OCI-LY1 (cell line): ENCODE measurements around the gene HSPA8.

ENCODE experiments used
- H2AFZ ChIP-seq: fragments of 200-600 bp; sonication (generic), shearing (Covaris generic); 2 replicates; pipeline ENCODE4 v1.6.0; 2014; ENCODE audit warnings: antibody characterized with exemption, mild to moderate bottlenecking, low read length
- H3F3A ChIP-seq: fragments of 200-600 bp; sonication (generic), shearing (Covaris generic); 2 replicates; pipeline ENCODE4 v1.6.0; 2014; ENCODE audit warnings: mild to moderate bottlenecking, antibody characterized with exemption, low read length, moderate library complexity; ENCODE audit not compliant: insufficient read depth
- H3K27ac ChIP-seq: fragments of 200-600 bp; sonication (generic); 2 replicates; pipeline ENCODE4 v1.5.1; 2014; ENCODE audit warnings: low read length, mixed run types, mild to moderate bottlenecking, low read depth; ENCODE audit not compliant: poor library complexity, severe bottlenecking
- H3K27me3 ChIP-seq: fragments of 200-600 bp; sonication (generic); 2 replicates; pipeline ENCODE4 v1.6.0; 2014; ENCODE audit warnings: antibody characterized with exemption, mild to moderate bottlenecking, low read length, moderate library complexity; ENCODE audit not compliant: insufficient read depth
- H3K36me3 ChIP-seq: fragments of 200-600 bp; sonication (generic); 2 replicates; pipeline ENCODE4 v1.6.1; 2014; ENCODE audit warnings: mild to moderate bottlenecking, antibody characterized with exemption, low read length, moderate library complexity, mixed read lengths; ENCODE audit not compliant: insufficient read depth
- H3K4me1 ChIP-seq: fragments of 200-600 bp; sonication (generic); 2 replicates; pipeline ENCODE4 v1.5.1; 2014; ENCODE audit warnings: mild to moderate bottlenecking, low read length, moderate library complexity; ENCODE audit not compliant: insufficient read depth, severe bottlenecking
- H3K4me2 ChIP-seq: fragments of 200-600 bp; sonication (generic), shearing (Covaris generic); 2 replicates; pipeline ENCODE4 v1.6.1; 2014; ENCODE audit warnings: low read length
- H3K4me3 ChIP-seq: fragments of 200-600 bp; sonication (generic); 2 replicates; pipeline ENCODE4 v1.5.1; 2014; ENCODE audit warnings: low read length, low read depth, mild to moderate bottlenecking, mixed read lengths; ENCODE audit not compliant: poor library complexity, severe bottlenecking
- H3K79me2 ChIP-seq: fragments of 200-600 bp; shearing (Covaris generic); 2 replicates; pipeline ENCODE4 v1.6.1; 2016; ENCODE audit warnings: mixed run types, low read length, mixed read lengths; ENCODE audit not compliant: insufficient read depth
- H3K9ac ChIP-seq: fragments of 200-600 bp; sonication (generic), shearing (Covaris generic); 2 replicates; pipeline ENCODE4 v1.6.1; 2014; ENCODE audit warnings: mild to moderate bottlenecking, low read length, mixed read lengths
- H3K9me2 ChIP-seq: fragments of 200-600 bp; sonication (generic), shearing (Covaris generic); 2 replicates; pipeline ENCODE4 v1.6.1; 2014; ENCODE audit warnings: low read depth, mild to moderate bottlenecking, low read length, mixed read lengths
- H3K9me3 ChIP-seq: fragments of 200-600 bp; shearing (Covaris generic); 2 replicates; pipeline ENCODE4 v1.6.1; 2014; ENCODE audit warnings: low read length, mixed read lengths
- H4K20me1 ChIP-seq: fragments of 200-600 bp; sonication (generic), shearing (Covaris generic); 2 replicates; pipeline ENCODE4 v1.6.0; 2016; ENCODE audit warnings: mild to moderate bottlenecking, low read length; ENCODE audit not compliant: insufficient read depth
- EZH2 ChIP-seq: fragments of 200-600 bp; sonication (generic), shearing (Covaris generic); IDR thresholded peaks from 2 replicates; pipeline ENCODE4 v1.8.0; 2017; ENCODE audit warnings: borderline replicate concordance, mixed run types, mild to moderate bottlenecking, antibody characterized with exemption, low read length, moderate library complexity, mixed read lengths
- TF ChIP-seq, protein P1 (sequence below): fragments of 200-600 bp; sonication (generic), shearing (Covaris generic); IDR thresholded peaks from 2 replicates; pipeline ENCODE4 v1.5.1; 2017; ENCODE audit warnings: mild to moderate bottlenecking, antibody characterized with exemption, low read length, moderate library complexity, mixed read lengths

The HSPA8 gene

DNA sequence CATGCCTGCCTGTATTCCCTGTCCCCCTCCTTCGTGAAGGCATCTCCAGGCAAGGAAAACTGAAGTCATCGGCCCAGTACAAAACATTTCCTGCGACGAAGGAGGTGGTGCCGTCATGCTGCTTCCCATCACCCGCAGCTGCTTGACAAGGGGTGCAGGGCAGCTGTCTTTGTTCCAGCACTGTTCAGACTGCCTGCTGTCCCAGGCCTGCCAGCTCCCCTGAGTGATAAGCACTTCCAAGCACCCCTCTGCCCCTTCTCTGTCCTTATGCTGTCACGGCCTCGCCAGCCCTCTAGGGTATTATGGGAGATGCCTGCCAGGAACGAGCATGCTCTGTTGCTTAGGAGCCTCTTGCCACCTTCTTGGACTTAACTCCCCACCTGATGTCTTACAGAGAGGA is 43.2 kb downstream of the HSPA8 start:
- Histone ChIP-seq H3K9ac (no peak overlapping the region), H3K27ac (no peak overlapping the region)
- no peak for TF ChIP-seq EZH2
- TF ChIP-seq, protein P1, sequence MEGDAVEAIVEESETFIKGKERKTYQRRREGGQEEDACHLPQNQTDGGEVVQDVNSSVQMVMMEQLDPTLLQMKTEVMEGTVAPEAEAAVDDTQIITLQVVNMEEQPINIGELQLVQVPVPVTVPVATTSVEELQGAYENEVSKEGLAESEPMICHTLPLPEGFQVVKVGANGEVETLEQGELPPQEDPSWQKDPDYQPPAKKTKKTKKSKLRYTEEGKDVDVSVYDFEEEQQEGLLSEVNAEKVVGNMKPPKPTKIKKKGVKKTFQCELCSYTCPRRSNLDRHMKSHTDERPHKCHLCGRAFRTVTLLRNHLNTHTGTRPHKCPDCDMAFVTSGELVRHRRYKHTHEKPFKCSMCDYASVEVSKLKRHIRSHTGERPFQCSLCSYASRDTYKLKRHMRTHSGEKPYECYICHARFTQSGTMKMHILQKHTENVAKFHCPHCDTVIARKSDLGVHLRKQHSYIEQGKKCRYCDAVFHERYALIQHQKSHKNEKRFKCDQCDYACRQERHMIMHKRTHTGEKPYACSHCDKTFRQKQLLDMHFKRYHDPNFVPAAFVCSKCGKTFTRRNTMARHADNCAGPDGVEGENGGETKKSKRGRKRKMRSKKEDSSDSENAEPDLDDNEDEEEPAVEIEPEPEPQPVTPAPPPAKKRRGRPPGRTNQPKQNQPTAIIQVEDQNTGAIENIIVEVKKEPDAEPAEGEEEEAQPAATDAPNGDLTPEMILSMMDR: no peak

DNA sequence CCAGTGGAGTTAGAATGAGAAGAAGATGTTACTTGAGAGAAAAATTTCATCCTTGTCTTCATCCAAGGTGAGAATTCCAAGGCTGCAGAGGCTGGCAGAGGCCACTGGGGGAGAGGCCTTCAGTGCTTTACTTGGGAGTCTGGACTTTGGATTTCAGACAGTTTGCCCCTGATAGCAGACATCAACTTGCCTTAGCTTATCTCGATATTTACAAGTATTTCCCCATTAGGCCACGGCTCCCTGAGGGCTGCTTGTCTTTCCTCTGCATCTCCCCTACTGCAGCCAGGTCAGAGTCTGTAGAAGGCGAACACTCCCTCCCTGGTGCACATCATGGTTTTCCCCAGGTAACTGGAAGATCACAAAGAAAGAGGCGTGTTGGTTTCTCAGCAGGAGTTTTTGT is 50.4 kb downstream of the HSPA8 start:
- Histone ChIP-seq H3K9ac (no peak overlapping the region), H3K9me3 (no peaks in the 10 kb centered on the region), H3K4me2 (no peak overlapping the region), H4K20me1 (no peaks in the 10 kb centered on the region), H3K27me3 (no peaks in the 10 kb centered on the region), H3K27ac (no peak overlapping the region), H3K9me2 (no peaks in the 10 kb centered on the region), H3K4me1 (no peaks in the 10 kb centered on the region), H3K36me3 (no peaks in the 10 kb centered on the region), H3K79me2 (no peaks in the 10 kb centered on the region), H2AFZ (no peak overlapping the region), H3F3A (no peaks in the 10 kb centered on the region), H3K4me3 (no peak overlapping the region)
- TF ChIP-seq, protein P1: no peak
- no peak for TF ChIP-seq EZH2

More for the DNA sequence above, 43.2 kb downstream of the HSPA8 start:
- H3K9me3 ChIP-seq: no peaks in the 10 kb centered on the region
- H3K36me3 ChIP-seq: no peaks in the 10 kb centered on the region
- no peak overlapping the region for H3K4me2 ChIP-seq
- no peak overlapping the region for H2AFZ ChIP-seq
- no peaks in the 10 kb centered on the region for H3K27me3 ChIP-seq
- H3K4me3 ChIP-seq: no peak overlapping the region
- H3K9me2 ChIP-seq: no peaks in the 10 kb centered on the region
- H3K4me1 ChIP-seq: no peaks in the 10 kb centered on the region
- no peaks in the 10 kb centered on the region for H3F3A ChIP-seq
- H4K20me1 ChIP-seq: no peaks in the 10 kb centered on the region
- H3K79me2 ChIP-seq: no peaks in the 10 kb centered on the region
